Gastroesophageal sphincter (tissue), 3 donors: ENCODE data around the gene NLK.

Experiments used
- POLR2A ChIP-seq, 2 donors: fragments of 450-650 bp; IDR thresholded peaks; one replicate each; pipeline ENCODE4 v1.6.1; 2017; ENCODE audit warnings: antibody characterized with exemption in 2 of 2, mild to moderate bottlenecking in 2 of 2, moderate library complexity in 1 of 2
- POLR2AphosphoS5 ChIP-seq: sonication (generic); formaldehyde crosslinking; IDR thresholded peaks from one replicate; pipeline ENCODE4 v1.6.1; 2017; ENCODE audit warnings: antibody characterized with exemption
- TF ChIP-seq, protein P1 (sequence below), 4 experiments: fragments of 200-600 bp in 2 of 4; fragments of 450-650 bp in 2 of 4; sonication (generic) in 1 of 4; IDR thresholded peaks; one replicate each; pipeline ENCODE4 v1.5.1; 2017 to 2019; ENCODE audit warnings: antibody characterized with exemption in 4 of 4, mild to moderate bottlenecking in 2 of 4, moderate library complexity in 2 of 4

- TF ChIP-seq POLR2A (IDR thresholded peaks at IDR 0.05) (no peak), POLR2AphosphoS5 (no peak)
- TF ChIP-seq, protein P1, sequence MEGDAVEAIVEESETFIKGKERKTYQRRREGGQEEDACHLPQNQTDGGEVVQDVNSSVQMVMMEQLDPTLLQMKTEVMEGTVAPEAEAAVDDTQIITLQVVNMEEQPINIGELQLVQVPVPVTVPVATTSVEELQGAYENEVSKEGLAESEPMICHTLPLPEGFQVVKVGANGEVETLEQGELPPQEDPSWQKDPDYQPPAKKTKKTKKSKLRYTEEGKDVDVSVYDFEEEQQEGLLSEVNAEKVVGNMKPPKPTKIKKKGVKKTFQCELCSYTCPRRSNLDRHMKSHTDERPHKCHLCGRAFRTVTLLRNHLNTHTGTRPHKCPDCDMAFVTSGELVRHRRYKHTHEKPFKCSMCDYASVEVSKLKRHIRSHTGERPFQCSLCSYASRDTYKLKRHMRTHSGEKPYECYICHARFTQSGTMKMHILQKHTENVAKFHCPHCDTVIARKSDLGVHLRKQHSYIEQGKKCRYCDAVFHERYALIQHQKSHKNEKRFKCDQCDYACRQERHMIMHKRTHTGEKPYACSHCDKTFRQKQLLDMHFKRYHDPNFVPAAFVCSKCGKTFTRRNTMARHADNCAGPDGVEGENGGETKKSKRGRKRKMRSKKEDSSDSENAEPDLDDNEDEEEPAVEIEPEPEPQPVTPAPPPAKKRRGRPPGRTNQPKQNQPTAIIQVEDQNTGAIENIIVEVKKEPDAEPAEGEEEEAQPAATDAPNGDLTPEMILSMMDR (IDR thresholded peaks at IDR 0.05) = no peak
These were observed 28.7 kb downstream of the NLK start for GRCh38 chr17:28071179-28071578.
